ENCODE measurements around the gene CANX.

The CANX gene

GRCh38 chr5:179774442-179774841, 75.7 kb downstream of the CANX start:
- DNase-seq (ENCODE audit: low read depth in 2 of 2): no peak

GRCh38 chr5:179776411-179776938, 77.7 kb downstream of the CANX start:
- no peak for DNase-seq (ENCODE audit: low read depth in 2 of 2)

- DNase-seq (ENCODE audit: low read depth in 2 of 2): no peak
Measured at GRCh38 chr5:179777456-179777855, 78.7 kb downstream of the CANX start.

GRCh38 chr5:179777909-179778308, 79.1 kb downstream of the CANX start:
- DNase-seq (ENCODE audit: low read depth in 2 of 2): no peak

GRCh38 chr5:179778591-179778990, 79.8 kb downstream of the CANX start:
- DNase-seq (ENCODE audit: low read depth in 2 of 2): no peak

- no peak for DNase-seq (ENCODE audit: low read depth in 2 of 2)
Measured at GRCh38 chr5:179779826-179780225, 81.1 kb downstream of the CANX start.

GRCh38 chr5:179780362-179780761, 81.6 kb downstream of the CANX start:
- DNase-seq (ENCODE audit: low read depth in 2 of 2): no peak
